HG02938 (cell line): ENCODE results near the gene TNS4.

ENCODE experiments used
- ATAC-seq: cut with Tn5 transposase; IDR thresholded peaks from one replicate; pipeline ENCODE4 v1.9.1; 2021; ENCODE audit warnings: mild to moderate bottlenecking, moderate library complexity; ENCODE audit not compliant: unreplicated experiment

Gene TNS4

GRCh38 chr17:40517286-40517662 lies 15.9 kb upstream of the TNS4 start:
- ATAC-seq = no peak

DNA sequence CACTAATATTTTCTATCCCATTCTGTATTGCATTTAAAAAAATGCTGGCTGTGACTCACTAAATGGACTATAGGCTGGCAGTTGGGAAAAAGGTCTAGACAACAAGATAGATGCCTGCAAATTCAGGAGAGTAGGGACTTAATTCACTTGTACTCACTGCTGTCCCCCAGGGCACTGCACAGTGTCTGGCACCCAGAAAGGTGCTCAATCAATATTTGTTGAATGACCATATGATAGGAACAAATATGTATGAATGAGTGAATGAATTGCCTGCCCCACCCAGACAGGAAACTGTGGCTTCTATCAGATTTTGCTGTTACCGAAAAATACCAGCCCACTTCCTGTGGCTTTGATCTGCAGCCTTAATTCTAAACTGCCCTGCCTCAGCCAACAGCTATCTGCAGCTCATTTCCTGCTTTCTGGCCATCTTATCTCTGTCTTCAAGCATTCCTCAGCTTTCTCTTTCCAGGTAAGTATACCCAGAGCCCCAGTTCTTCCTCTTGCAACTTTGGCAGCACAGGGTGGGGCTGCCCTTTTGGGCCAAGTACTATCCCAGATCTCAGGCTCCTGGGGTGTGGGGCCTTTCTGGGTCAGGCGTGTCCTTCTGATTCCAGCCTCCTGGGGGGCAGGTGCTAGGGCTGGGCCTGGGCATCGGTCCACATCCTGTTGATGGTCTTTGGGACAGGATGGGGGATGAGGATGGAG lies 15.3 kb upstream of the TNS4 start:
- ATAC-seq = no peak

DNA sequence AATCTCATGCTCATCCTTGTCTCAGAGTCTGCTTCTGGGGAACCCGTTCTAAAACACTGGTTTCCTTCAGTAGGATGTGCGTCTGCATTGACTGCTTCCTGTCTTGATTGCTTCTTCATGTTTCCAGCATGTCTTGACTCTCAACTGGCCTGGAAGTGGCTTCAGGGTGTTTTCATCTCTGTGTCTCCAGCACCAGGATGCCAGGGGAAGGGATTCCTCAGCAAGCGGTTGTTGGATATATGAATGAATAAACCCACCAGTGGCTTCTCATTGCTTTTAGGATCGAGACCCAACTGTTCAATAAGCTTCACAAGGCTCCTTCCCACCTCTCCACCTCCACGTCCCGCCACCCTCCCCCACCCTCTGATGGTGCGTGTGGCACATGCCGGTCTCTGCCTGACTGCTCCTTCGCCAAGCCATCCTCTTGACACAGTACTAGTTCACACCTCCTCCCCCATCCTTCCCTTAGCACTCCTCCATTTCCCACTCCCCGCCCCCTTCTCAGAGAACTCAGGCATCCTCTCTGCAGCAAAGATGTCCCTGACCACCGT lies 14.1 kb upstream of the TNS4 start:
- no peak for ATAC-seq

DNA sequence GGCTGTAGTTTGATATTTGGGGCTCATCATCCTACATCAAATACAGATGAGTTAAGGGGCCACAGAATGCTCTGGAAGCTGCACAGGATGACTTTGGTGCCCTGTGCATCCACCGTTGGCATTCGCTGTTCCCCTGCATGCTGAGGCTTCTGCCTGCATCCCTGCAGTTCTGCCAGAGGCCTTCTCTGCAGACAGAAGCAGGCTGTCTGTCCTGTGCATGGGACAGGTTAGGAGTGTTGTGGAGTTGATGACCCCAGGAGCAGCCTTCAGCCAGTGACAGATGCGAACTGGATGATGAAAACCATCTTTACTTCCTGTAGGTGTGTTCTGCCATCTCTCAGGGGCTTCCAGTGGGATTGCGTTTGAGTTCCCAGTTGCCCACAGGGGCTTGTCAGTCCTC lies 13.6 kb upstream of the TNS4 start:
- no peak for ATAC-seq

DNA sequence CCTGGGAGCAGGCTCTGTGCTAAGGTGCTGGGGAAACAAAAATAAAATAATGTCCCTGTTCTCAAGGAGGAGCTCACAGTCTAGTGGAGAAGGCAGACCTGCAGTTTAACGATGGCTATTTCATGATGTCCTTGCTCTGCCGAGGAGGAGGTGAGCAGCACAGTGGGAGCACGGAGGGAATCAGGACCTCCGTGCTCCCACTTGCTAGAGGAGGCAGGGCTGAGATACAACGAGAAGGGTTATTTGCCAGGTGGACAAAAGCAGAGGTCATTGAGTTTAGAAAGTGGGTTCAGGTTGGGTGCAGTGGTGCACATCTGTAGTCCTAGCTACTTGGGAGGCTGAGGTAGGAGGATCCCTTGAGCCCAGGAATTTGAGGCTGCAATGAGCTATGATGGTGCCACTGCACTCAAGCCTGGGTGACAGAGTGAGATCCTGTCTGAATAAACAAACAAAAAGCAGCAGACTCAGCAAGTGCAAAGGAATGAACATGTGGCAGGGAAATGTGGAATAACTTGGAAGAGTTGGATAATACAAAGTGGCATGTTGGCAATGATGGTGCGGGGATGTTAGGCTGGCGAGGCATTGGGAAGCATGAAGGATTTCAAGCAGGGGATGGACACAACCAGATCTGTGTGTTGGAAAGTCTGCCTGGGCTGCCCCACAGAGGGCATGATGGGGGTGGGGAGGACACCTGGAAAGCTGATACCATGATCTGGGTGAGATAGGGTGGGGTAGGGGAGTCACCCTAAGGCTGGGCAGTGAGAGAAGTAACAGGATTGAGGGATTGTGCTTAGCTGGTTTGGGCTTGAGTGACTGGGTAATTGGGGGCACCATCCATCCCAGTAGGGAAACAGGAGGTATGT lies 12.8 kb upstream of the TNS4 start:
- no peak for ATAC-seq

DNA sequence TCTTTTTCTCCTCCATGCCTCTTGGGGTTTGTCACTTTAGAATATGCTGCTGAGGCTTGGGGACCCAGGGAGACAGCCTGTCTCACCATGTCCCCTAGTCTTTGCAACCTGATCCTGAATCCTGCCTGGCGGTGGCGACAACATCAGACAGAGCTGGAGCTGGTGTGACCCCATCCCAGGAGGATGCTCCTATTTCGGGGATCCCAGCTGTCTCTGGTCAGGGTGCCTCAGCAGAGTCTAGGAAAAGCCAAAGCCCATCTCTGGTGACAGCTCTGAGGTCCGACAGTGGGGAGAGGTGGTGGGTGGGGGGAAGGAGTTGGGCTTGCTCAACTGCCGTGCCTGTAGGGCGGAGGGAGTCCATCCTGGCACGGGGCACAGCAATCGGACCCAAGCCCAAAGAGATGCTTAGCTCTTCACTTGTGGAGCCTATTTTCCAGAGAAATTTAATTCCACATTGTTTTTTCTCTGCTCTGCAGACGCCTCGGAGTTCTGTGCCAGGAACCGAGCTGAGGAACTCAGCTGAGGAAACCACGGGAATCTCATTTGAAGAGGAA lies 10.3 kb upstream of the TNS4 start:
- ATAC-seq = no peak

- ATAC-seq = no peak
Observed at GRCh38 chr17:40511136-40511535, 9.7 kb upstream of the TNS4 start.

DNA sequence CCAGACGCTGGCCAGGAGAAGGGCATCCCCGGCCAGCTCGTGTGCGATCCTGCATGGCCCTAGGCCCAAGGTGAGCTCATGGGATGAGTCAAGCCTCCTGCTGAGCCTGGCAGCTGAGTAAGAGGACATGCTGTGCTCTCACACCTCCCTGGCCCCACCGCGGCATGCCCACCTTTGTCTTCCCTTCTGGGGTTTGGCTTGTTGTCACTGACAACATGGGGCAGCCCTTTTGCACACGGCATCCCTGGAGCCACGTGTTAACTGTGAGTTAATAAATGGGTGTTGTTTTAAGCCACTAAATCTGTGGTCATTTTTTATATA lies 8.9 kb upstream of the TNS4 start:
- no peak for ATAC-seq

DNA sequence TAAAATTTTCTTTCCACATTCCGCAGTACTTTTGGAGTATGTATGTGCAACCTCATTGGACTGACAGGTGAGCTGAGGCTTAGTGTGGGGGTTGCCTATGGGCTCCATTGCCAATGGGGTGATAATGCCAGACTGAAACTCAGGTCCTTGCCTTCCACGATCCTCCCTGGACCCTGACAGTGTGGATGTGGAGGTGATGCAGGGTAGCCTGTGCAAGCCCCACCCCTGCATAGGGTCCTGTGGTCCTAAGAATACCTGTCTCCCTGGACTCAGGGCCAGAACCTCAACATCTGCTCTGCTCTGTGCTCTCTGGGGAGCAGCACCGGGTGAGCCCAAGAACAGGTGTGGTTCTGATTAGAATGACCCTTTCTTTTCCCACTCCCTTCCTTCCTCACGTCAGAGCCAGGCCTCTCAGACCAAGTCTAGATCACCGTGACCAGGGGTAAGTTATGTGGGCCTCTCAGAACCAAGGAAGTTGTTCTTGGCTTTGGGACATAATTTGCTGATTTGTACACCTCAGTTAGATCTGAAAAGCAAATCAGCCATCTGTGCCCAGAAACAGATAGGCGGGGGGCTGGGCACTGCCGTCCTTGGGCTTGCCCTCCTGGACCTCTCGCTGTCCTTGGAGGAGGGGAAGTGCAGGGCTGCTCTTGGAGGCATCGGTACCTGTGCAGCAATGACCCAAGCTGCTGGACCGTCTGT lies 8.4 kb upstream of the TNS4 start:
- no peak for ATAC-seq

- ATAC-seq = no peak
Observed at GRCh38 chr17:40506786-40507185, 5.4 kb upstream of the TNS4 start.

GRCh38 chr17:40503154-40503553 lies 1.7 kb upstream of the TNS4 start:
- ATAC-seq = no peak

DNA sequence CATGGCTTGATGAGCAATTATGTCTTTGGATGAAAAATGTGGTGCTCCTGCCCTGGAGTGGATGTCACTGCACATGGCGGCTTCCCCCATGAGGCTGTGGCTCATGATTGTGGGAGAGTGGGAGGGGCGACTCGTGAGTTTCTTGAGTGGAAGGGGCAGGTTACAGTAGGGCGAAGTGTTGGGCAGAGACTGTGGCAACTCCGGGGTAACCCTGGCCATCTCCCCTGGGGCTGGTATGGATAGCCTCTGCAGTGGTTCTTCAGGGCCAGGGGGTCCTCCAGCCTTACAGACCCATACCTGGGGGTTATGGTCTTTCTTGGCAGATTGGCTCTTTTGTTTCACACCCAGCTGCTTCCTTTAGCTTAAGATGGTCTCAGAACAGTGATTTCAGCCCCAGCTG lies 1.3 kb upstream of the TNS4 start:
- no peak for ATAC-seq

DNA sequence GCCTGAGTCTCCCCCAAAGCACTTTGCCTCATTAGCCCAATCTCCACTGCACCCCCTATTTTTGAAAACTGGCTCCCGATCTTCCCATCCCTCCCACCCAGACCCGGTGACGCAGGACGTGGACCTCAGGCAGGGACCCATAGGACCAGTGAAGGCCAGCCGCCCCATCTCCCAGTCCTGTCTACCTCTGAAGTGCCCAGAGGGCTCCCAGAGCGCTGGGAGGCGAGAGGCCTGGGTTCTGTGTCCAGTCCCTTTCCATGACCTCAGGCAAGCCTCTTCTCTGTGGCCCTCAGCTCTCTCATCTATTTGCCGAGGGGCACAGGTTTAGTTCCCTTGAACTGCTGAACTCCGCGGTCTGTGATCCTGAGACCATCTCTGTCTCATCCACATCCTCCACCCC lies 714 bp downstream of the TNS4 start:
- no peak for ATAC-seq

GRCh38 chr17:40500190-40500589 lies 1.2 kb downstream of the TNS4 start:
- ATAC-seq = no peak

GRCh38 chr17:40499551-40500189 lies 1.8 kb downstream of the TNS4 start:
- no peak for ATAC-seq

DNA sequence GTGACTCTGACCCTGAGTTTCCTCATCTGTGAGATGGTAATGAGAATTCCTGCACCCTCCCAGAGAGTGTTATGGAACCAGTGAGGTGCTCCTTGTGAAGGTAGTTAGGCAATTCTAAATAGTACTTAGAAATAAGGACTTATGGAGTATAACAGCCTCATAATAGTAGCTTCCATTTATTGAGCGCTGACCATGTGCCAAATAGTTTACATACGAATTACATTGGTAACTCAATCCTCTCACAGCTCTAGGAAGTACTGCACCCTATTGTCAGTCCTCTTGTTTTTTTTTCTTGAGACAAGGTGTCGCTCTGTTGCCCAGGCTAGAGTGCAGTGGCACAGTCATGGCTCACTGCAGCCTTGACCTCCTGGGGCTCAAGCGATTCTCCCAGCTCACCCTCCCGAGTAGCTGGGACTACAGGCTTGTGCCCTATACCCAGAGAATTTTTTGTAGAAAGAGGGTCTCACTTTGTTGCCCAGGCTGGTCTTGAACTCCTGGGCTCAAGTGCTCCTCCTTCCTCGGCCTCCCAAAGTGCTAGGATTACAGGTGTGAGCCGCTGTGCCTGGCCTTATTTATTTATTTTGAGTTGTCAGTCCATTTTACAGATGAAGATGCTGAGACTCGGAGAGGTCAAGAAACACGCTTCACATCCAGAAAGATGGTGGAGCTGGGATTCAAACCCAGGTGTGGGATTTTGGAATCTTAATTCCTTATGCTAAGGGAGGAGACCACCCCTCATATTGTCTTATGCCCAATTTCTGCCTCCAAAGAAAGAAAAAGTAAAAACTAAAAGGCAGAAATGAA lies 2.9 kb downstream of the TNS4 start:
- no peak for ATAC-seq

DNA sequence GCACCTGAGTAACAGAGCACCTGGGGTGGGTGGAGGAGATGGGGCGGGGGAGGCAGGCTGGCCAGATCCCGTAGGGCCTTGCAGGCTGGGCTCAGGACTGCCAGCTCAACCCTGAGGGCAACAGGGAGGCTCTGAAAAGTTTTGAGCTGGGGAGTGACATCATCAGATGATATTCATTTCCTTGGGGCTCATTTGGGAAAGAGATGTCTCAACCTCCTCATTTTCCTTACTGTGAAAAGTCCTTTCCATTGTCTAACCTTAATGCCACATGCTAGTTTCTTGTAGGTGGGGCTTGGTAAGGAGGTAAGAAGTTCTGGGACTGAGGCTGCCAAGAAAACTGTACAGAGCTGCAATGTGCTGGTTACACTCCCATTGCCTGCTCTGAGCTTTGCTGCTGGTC lies 3.7 kb downstream of the TNS4 start:
- ATAC-seq = no peak

- no peak for ATAC-seq
Observed at GRCh38 chr17:40496634-40497420, 4.6 kb downstream of the TNS4 start.

GRCh38 chr17:40496170-40496569 lies 5.3 kb downstream of the TNS4 start:
- no peak for ATAC-seq
